COLO829 (cell line): ENCODE results near the gene ZNF618.

Experiments used
- DNase-seq: peaks from one replicate; pipeline ENCODE4 v3.0.0; 2012; ENCODE audit warnings: low spot score

The ZNF618 gene

GRCh38 chr9:114098936-114099668 lies 223.0 kb downstream of the ZNF618 start, which contains the start of gene KIF12:
Gene KIF12, minus strand, starts transcription at chr9:114099292. Its CDS starts 16 bp downstream, at chr9:114099276.
- DNase-seq, result no peak

- DNase-seq, result no peak
Observed at GRCh38 chr9:114099669-114100270, 223.7 kb downstream of the ZNF618 start.

- no peak for DNase-seq
Observed at GRCh38 chr9:114100536-114100935, 224.4 kb downstream of the ZNF618 start.

- DNase-seq, result no peak
Observed at GRCh38 chr9:114102484-114102883, 226.4 kb downstream of the ZNF618 start.

- DNase-seq, result no peak
Observed at GRCh38 chr9:114105236-114105635, 229.1 kb downstream of the ZNF618 start.
